GM19397 (cell line): ENCODE measurements around the gene SORCS2.

Experiments used
- ATAC-seq: cut with Tn5 transposase; IDR thresholded peaks from one replicate; pipeline ENCODE4 v1.9.1; 2021; ENCODE audit warnings: mild to moderate bottlenecking, moderate library complexity; ENCODE audit not compliant: unreplicated experiment

Gene SORCS2

GRCh38 chr4:7744142-7744804, 551.9 kb downstream of the SORCS2 start:
- ATAC-seq: no peak

GRCh38 chr4:7745301-7745885, 553.1 kb downstream of the SORCS2 start:
- no peak for ATAC-seq

DNA sequence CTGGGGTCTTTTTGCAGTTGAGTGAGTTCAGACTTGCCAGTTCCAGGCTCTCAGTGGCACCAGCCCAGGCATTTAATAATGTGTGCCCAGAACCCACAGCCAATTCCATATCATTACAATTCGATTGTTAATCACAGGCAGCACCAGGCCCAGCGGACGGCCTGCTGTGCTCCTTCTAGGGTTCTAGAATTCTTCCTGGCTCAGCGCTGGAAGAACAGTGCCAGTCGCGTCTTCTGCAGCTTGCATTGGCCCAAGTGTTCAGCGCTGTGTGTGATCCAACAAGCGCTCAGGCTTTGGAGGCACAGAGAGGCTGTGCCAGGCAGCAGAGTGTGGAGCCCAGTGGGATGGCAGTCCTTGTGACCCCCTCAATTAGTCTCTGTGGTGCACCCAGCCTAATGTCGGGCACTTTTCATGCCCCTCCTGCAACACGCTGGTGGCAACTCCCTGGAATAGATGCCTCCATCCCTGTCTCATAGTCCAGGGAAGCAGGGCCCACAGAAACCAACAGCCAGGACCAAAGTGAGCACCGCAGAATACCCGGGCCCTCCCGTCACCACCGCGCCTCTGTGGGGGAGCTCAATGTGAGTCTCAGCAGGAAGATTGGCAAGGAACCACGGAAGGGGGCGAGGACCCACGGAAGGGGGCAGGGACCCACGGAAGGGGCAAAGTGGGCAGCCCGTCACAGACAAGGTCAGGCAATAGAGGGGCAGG, 554.2 kb downstream of the SORCS2 start:
- no peak for ATAC-seq

GRCh38 chr4:7747062-7747385, 554.7 kb downstream of the SORCS2 start:
- ATAC-seq: no peak

- ATAC-seq: no peak
Measured at GRCh38 chr4:7747566-7747965, 555.2 kb downstream of the SORCS2 start.

DNA sequence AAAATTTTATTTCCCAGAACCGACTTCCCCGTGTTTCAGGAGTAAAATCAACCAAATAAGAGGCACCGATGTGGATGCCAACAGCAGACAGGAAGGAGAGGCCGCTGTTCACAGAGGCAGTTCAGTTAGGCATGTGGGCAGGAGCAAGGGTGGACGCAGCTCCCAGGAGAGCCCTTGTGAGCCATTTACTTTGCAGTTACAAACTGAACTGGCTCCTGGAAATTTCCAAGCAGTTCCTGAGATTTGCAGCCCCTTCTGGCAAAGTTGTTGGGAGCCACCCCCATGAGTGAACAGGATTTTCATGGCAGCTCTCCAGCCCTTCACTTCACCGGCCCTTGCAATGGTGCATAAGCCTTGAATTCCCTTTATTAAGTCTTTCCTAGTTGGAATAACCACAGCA, 558.2 kb downstream of the SORCS2 start:
- ATAC-seq: no peak

DNA sequence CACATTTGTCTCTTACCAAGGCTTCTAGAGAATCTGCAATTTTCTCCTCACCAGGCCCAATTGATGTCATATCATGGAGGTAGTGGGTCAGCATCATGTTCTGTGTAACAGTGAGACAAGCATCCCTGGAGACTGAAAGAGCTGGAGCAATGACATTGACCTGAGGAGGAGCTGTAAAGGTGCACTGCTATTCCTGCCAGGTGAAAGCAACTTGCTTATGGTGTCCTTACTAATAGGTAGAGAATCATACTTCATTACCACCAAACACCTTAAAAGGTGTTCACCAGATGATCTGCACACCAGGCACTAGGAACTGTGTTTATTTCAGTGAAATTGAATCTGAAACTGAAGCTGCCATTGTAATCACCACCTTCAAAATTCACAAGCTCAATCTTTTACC, 558.6 kb downstream of the SORCS2 start:
- ATAC-seq: no peak

- ATAC-seq: no peak
Measured at GRCh38 chr4:7752649-7753048, 560.3 kb downstream of the SORCS2 start.

- ATAC-seq: no peak
Measured at GRCh38 chr4:7753271-7753670, 560.9 kb downstream of the SORCS2 start.

DNA sequence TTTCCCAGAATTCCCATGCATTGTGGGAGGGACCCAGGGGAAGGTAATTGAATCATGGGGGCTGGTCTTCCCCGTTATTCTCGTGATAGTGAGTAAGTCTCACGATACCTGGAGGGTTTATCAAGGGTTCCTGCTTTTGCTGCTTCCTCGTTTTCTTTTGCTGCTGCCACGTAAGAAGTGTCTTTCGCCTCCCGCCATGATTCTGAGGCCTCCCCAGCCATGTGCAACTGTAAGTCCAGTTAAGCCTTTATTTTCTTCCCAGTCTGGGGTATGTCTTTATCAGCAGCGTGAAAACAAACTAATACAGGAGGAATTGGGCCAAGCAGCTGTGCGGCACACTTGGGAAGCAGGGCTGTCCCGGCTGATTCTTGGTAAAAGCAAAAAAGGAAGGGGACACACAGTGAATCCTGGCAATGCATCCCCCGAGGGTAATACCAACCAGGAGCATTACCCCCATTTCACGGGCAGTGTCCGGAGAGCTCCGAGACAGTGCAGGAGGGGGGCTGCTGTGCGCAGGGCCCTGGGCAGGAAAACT, 561.7 kb downstream of the SORCS2 start:
- no peak for ATAC-seq

DNA sequence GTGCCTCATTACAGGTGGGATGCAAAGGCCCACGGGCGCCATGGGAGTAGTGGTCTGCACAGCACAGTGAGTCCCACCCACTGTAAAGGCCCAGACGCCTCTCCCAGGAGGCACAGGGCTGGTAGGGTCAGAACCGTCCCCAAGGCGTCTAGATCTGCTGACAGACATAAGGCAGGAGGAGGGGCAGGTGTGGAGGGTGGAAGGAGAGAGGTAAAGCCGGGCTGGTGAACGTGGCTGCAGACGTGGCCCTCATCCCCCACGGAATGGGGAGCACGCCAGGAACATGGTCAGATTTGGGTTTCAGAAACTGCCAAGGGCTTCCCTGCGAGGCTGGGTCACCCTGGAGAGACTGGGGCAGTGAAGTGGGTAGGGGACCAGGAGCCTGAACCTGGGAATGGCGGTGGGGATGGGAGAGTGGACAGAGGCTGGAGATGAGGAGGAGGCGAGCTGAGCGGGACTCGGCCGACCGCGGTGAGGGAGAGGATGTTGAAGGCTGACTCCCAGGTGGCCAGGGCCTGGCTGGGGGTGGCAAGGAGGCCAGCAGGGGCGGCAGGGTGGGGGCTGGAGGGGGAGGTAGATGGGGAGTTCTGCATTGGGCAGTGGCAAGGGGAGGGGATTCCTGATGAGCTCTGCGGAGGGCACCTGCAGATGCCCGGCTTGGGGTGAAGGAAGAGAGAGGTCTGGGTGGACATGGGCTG, 562.4 kb downstream of the SORCS2 start:
- ATAC-seq: no peak

GRCh38 chr4:7755561-7755960, 563.2 kb downstream of the SORCS2 start:
- no peak for ATAC-seq

DNA sequence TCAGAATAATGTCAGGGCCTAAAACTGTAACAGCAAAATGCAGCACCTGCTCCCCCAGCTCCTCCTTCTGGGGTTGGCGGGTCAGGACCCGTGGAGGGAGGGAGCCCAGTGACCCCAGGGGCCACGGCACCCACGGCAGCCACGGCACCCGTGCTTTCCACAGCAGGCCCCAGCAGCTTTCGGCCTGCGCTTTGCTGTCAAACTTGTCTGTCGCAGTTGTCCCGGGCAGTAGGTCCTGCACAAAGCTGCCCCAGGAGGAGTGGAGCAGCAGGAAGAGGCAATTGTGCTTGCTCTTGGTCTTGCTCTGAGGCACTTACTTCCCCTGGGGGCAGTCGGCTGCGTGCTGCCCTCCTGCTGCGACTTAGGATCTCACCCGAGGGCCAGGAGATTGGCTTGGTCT, 563.7 kb downstream of the SORCS2 start:
- ATAC-seq: no peak

DNA sequence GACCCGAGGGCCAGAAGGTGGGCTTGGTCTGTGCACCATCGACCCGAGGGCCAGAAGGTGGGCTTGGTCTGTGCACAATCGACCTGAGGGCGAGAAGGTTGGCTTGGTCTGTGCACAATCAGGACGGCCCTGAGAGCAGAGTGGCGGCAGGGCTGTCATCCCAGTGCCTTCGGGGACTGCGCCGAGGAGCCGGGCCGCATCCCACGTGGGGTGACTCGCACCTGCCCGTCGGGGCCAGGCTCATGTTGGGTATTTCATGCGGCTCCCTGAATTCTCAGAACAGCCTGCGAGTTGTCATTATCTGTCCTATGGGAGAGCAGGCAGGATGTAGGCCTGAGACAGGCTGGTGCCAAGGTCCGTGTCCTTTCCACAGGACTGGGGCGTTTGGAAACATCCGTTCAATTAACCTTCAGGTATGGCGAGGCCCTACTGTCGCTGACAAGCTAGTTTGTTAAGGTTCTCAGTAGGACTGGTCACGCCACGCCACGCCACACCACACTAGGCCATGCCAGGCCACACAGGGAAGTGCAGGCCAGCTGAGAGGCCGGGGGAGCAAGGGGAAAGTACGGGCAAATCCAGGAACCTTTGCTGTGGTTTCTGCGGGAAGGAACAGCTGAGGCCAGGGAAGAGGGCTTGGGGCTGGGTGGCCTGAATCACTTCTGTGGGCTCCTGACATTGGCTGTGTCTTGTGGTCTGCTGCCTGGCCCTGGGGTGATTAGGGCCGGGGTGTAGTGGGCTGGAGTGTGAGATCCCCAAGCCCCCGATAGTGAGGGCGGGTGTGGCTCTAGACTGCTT, 564.4 kb downstream of the SORCS2 start:
- ATAC-seq: no peak

GRCh38 chr4:7757501-7758471, 565.4 kb downstream of the SORCS2 start:
- ATAC-seq: no peak

- no peak for ATAC-seq
Measured at GRCh38 chr4:7758476-7758875, 566.1 kb downstream of the SORCS2 start.

DNA sequence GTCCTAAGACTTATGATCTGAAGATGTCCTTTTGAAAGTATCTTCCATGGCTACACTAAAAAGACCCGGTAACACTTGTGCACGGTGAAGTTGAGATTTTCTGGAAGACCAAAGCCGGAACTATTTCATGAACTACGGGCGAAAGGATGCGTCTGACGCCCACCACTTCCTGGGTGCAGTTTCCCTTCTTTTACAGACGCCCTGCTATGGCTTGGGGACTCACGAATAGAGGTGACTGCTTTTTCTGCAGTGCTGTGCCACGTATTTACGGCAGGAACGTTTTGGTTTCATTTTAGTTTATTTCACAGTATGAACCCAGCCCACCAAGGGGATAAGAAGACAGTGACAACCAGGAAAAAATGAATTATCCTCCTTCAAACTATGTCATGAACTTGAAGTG, 566.9 kb downstream of the SORCS2 start:
- ATAC-seq: no peak

DNA sequence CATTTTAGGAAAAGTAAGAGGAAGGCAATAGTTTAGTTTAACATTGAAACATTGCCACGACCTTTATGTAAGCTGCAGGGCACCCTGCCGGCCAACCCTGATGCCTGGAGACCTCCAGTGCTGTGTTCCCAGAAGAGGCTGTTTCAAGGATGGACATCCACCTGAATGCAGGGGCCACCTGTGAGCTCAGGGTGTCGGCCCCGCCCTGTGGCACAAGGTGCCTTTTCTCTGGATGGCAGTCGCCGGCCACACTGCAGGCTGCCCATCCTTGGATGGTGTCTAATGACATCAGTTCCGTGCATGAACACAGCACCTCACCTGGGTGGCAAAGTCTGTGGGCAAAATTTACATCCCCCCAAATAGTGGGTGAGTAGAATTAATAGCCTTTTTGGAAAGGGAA, 567.3 kb downstream of the SORCS2 start:
- ATAC-seq: no peak

DNA sequence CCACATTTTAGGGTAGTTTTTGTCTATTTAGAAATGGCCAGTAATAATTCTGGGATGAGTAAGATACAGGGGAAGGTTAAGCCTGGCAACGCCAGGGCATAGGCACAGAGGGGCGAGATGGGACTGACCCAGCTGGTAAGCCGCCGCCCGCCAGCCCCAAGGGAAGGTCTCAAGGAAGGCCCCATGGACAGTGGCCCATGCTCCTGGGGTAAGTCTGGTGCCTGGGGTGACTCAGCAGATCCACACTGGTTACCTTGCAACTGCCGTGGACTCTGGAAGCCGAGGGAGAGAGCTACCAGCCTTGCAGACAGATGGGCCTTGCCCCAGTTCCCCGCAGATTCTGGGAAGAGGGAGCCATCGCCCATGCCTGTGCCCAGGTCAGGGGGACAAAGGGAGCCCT, 567.9 kb downstream of the SORCS2 start:
- ATAC-seq: no peak

- ATAC-seq: no peak
Measured at GRCh38 chr4:7760706-7761105, 568.4 kb downstream of the SORCS2 start.
